M059J (cell line): Measurements from ENCODE around the gene KLHL40. TPM values are rescaled to one million over a fixed set of nuclear protein-coding genes. Genes with fewer than 3 reads are reported as not detected.
A peak's percentile ranks its signal among the peaks of the same experiment; 100 is the strongest.

Source experiments
- DNase-seq: peaks from one replicate; pipeline ENCODE4 v3.0.0-alpha.2; 2012; ENCODE audit warnings: low read depth
- total RNA-seq: library from RNA; depleted of rRNA; stranded (reverse); fragments of >200 nt; shearing (Covaris generic); gene quantifications from 2 replicates; pipeline ENCODE4 v1.2.3, GENCODE V29; 2014; rRNA removed

Gene KLHL40, protein sequence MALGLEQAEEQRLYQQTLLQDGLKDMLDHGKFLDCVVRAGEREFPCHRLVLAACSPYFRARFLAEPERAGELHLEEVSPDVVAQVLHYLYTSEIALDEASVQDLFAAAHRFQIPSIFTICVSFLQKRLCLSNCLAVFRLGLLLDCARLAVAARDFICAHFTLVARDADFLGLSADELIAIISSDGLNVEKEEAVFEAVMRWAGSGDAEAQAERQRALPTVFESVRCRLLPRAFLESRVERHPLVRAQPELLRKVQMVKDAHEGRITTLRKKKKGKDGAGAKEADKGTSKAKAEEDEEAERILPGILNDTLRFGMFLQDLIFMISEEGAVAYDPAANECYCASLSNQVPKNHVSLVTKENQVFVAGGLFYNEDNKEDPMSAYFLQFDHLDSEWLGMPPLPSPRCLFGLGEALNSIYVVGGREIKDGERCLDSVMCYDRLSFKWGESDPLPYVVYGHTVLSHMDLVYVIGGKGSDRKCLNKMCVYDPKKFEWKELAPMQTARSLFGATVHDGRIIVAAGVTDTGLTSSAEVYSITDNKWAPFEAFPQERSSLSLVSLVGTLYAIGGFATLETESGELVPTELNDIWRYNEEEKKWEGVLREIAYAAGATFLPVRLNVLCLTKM
- not detected in 2 replicates for total RNA-seq

DNA sequence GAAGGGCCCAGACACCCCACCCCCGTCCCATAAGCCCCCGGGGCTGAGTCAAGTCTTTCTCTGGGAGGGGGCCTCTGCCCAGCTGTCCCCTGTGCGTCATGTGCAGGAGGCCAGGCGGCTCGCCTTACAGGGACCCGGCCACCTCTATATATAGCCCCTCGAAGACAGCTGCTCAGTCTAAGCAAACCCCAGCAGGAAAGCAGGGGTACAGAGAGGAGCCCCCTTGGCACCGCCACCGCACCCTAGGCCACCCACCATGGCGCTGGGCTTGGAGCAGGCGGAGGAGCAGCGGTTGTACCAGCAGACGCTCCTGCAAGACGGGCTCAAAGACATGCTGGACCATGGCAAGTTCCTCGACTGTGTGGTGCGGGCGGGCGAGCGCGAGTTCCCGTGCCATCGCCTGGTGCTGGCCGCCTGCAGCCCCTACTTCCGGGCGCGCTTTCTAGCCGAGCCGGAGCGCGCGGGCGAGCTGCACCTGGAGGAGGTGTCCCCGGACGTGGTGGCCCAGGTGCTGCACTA lies at the start of gene KLHL40:
KLHL40 (plus strand) TSS at position 175 of the 519 bp plus-strand sequence; CDS start at position 257, 82 bp downstream.
- DNase-seq: no peak

DNA sequence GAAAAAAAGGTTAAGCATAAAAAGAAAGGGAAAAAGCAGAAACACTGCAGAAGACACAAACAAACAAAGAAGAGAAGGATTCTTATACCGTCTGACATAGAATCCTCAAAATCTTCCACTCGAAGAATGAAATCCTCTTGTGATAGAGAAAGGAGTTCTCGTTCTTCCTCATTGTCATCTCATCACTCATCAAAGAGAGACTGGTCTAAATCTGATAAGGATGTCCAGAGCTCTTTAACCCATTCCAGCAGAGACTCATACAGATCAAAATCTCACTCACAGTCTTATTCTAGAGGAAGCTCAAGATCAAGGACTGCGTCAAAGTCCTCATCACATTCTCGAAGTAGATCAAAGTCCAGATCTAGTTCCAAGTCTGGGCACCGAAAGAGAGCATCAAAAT lies 48.3 kb upstream of the KLHL40 start:
- no peak for DNase-seq

DNA sequence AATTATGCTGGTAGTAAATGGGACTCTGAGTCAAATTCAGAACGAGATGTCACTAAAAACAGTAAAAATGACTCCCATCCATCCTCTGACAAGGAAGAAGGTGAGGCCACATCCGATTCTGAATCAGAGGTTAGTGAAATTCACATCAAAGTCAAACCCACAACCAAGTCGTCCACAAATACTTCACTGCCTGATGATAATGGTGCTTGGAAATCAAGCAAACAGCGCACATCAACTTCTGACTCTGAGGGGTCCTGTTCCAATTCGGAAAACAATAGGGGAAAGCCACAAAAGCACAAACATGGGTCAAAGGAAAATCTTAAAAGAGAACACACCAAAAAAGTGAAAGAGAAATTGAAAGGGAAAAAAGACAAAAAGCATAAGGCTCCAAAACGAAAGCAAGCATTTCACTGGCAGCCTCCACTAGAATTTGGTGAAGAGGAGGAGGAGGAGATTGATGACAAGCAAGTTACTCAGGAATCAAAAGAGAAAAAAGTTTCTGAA lies 46.9 kb upstream of the KLHL40 start:
- DNase-seq: no peak

DNA sequence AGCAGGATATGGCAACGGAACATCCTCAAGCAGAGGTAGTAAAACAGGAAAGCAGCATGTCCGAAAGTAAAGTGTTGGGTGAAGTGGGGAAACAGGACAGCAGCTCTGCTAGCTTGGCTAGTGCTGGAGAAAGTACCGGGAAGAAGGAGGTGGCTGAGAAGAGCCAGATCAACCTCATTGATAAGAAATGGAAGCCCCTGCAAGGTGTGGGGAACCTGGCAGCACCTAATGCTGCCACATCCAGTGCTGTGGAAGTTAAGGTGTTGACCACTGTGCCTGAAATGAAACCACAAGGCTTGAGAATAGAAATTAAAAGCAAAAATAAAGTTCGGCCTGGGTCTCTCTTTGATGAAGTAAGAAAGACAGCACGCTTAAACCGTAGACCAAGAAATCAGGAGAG lies 46.1 kb upstream of the KLHL40 start:
- no peak for DNase-seq

DNA sequence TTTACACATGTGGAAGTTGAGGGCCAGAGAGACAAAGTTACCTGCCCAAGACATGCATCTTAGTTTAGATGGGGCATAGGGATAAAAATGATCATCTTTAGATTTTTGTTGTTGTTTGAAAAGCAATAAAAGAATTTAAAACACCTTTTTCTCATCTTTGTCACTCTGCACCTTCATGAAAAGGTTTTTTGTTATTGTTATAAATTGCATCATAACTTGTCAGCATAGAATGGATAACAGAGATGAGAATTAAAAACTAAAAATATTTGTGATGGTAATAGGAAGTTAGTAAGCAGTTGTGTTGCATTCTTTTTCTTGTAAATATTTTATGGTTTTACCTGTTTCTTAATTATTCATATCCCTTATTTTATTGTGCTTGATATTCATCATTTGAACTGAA lies 45.2 kb upstream of the KLHL40 start:
- no peak for DNase-seq

DNA sequence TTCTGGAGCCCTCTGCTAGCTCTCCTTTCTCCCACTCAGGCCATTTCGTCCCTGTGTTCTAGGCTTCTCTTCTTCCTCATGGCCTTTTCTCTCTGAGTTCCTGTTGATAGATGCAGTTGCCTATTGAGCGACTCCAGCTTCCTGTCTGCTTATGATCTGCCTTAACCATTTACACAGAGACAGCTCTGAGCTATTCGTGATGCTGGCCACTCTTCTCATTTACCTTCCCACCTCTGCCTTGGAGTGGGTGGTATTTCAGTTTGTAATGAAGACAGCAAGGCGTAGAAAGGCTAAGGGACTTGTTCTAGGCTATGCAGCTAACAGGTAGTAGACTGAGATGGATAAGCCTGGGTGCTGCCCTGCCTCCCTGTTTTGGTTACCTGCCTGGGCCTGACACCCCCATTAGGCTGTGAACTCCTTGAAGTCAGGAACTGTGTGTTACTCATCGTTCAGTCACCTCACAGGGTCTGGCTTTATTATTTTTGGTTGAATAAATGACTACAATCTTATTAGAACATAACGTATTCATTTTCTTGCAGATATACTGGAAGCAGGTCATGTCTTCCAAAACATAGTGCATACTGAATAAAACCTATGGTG lies 44.5 kb upstream of the KLHL40 start:
- DNase-seq: no peak

DNA sequence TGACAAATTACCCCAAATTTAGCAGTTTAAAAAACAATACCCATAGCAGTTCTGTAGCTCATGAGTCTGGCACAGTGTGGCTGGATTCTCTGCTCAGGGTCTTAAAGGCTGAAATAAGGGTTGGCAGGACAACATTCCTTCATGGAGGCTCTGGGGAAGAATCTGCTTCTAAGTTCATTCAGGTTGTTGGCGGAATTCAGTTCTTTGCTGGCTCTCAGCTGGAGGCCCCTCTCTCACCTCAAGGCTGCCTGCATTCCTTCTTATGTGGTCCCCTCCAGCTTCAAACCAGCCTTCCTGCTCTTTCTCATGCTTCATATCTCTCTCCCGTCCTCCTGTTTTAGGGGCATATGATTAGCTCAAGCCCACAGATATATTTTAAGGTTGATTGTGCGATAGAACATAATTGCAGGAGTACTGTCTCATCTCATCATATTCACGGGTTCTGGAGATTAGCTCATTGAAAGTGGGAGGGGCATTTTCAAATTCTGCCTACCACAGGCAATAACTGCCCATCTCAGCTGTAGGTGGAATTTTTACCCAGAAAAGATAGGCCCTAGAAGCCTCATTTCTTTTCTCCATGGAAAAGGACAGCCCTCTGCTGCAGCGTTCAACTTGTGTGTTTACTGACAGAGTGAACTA lies 37.4 kb upstream of the KLHL40 start:
- DNase-seq: no peak

DNA sequence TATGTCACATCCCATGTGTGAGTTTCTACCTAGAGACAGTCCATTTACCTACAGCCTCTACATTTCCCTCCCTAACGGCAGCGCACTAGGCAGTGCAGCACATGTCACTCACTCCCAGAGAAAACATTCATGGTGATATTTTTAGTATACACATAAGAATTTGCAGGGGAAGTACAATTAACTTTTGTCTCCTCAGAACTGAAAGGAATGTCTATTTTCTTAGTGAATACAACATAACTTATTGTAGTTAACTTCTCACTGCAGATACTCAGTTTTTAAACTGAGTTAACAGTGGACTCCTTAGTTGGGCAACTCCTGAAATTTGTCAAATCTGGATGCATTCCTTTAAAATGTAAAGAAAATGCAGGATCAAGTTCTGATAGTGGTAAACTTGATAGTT lies 36.3 kb upstream of the KLHL40 start:
- no peak for DNase-seq

DNA sequence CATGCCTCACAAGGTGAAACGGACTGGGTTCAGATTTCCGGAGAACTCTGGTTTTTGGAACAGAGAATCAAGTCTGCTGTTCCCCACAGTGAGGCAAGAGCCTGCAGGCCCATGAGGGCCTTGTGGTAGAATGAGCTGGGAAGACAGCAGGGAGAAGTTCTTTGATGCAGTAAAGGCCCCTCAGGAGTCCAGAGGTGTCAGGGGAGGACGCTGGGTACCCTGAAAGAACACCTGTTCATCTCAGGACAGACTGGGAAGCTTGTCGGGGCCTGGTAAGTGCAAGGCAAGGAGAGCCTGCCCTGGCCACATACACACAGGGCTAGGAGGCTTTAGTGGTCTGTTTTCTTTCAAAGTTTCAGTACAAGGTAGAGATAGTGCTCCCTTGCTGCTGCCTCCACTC lies 35.6 kb upstream of the KLHL40 start:
- DNase-seq: no peak

DNA sequence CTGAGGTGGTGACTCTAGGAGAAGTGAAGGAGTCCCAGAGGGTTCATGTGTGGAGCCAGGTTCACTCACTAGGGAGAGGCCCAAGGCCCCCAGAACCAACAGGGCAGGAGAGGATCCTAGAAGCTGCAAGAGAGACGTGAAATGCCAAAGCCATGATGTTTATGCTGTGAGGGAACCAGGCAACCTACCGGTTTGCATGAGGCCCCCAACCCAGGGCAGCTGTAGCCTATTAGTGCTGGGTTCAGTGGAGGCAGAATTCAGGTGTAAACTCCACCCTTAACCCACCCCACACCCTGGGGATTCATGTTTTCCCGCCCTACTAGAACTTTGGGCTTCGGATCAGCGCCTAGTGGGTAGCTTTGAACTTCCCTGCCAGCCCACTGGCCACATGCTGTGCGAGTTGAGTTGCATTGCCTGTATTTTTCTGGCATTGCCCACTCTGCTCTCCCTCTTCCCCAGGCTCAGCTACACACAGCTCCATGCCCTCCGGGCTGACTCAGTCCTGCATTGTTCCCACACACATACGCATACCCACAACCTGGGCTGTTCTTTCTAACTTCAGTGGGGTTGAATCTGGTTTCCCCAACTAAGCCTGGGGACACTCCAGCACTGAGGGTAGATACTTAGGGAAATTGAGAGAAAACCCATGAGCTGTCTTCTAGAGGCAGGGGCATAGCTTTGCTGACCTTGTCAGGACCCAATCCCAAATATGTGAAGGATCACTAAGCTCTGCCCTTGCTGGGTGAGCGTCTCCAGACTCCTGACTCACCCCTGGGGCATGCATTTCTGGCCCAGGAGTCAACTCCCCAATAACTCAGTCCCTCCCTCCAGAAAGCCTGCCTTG lies 33.9 kb upstream of the KLHL40 start:
- DNase-seq: peak; percentile 85

DNA sequence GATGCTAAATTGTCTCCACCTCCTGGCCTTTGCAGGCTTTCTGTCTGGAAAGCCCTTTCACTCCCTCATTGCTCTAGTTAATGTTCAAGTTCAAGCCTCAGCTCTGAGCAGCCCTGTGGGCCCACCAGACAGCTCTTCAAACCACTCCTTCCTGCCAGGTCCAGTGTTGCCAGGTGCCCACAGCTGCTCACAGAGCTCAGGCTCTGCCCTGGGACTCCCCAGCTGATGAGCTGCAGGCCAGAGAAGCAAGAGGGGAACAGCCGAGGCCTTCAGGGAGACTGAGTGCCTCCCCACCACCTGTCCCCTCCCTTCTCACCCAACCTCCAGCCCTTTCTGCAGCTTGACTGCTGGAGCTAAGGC lies 33.1 kb upstream of the KLHL40 start:
- DNase-seq: peak; percentile 31

DNA sequence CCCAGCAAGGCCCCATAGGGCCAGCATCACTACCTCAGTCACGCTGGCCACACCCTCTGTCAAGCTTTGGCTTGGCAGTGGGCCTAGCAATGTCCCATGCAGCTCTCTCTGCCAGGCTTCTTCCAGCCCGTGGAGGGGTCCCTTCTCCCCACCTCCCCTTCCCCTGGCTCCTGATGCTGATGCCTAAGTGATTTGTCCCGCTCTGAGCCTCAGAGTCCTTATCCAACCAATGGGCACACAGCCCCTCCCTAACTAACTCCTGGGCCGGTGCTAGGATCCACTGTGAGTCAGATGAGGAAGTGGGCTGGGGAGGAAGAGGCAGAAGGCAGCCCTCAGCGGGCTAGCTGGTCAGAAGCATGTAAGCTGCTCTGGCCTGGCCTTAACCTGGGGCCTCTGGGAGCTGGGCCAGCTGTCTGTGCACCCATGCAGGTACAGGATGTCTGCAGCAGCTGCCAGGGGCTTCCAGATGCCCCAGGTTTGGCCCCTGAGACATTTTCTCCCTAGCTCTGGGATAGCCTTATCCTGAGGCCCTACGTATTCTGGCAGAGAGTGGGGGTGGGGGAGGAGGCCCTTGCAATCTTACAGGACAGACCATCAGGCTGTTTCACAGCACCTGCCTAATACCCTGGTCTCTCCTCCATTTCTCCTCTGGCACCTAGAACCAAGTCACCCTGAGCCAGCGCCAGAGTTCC lies 32.6 kb upstream of the KLHL40 start:
- peak; percentile 84 for DNase-seq

DNA sequence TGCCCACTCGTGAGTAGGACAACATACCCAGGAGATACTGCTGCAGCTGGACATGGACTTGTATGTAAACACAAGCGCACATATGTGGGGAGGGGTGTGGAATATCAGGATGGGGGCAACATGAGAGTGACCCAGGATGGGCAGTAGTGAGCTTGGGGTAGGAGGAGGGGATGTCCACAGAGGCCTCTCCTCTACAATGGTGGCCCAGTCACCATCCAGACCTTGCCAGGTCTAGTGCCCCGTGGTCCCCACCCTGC lies 32.1 kb upstream of the KLHL40 start:
- no peak for DNase-seq

DNA sequence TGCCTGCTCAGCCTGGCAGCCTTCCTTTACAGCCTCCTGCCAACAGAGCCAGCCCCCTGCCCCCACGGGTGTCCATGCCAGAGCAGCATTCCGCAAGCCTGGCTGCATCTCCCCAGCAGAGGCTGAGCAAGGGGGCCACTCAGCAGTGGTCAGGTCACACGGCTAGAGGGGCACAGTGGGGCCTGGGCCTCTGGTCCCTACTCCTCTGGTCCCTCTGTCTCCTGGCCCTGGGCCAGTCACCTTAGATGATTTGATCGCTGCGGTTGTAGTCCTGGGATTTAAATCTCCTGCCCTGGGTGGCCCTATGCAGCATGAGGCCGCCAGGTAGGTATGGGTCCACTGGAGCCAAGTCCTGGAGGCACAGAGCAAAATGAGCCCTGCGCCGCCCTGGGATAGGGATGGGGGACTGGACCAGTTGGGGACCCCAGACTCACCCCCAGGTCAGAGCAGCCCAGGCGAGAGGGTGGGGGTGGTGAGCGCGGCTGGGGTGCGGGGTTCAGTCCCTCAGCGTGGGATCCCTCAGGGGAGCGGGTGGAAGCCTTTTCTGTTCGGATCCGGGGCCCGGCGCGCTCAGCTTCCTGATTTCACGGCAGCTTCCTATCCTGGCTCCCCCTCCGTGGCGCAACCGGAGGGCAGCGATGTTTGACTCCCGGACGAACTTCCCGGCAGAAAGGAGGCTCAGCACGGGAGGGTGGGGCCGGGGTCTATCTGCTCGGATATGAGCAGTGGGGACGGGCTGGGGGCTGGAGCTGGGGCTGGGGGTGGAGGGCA lies 31.6 kb upstream of the KLHL40 start, which contains the start of gene ZBTB47:
ZBTB47 (plus strand) TSS at position 138 of the 771 bp plus-strand sequence. CDS start 4,659 bp downstream, outside the sequence.
- DNase-seq: peak; percentile 50

DNA sequence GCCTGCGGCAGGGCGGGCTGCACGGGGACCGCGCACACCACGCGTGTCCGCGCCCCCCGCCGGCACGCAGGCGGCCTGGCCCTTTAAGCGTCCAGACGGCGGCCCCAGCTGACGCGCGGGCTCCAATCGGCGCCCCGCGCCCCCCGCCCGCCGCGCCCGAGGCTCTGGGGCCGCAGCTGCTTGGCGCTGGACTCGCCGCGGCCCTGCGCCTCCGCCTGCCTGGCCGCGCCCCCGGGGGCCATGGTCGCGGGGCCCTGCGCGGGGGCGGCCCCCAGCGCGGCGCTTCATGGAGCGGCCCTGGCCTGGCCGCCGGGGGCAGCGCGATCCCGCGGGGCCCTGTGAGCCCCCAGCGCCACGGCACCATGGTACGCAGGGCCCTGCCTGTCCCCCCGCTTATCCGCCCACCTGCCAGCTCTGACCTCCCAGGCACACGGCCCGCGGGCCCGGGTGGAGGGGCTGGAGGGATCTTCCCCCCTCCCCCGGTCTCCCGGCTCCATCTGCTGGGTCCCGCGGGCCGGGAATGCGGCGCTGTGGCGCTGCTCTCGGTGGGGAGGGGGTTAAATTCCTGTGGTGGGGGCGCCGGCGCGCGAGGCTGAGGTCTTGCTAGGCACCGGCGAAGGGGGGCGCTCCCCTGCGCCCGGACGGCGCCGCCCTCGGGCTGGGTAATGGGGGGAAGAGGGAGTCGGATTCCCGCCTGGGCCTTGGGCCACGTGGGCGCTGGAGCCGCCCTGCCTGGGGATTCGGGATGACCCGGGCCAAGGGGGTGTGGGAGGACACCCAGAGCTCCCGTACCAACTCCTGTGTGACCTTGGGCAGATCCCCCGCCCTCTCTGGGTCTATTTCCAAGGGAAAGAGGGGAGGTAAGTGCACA lies 30.8 kb upstream of the KLHL40 start:
- DNase-seq: peak; percentile 39

DNA sequence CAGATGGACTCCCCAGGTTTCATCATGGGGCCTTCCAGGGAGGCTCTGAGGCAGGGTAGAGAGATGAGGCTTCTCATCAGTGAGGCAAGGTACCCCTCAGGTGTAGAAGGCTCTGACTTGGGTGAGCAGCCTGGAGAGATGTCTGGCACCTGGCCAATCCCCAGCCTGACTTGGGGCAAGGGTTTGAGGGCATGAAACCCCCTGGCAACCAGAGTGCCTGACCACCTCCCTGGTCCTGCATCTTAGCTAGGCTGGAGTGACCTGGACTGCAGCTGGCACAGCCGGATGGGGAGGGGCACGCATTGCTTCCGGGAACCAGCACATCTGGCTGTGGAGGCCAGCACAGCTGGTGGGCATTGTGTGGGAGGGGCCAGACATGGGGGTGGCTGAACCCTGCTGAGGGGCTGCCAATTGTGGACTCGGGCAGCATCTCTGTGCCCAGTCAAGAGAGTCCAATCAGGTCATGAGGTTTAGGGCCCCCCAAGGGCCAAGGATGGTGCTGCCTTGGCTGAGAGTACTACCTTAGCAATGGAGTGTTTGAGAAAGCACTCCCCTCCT lies 29.9 kb upstream of the KLHL40 start:
- DNase-seq: no peak

DNA sequence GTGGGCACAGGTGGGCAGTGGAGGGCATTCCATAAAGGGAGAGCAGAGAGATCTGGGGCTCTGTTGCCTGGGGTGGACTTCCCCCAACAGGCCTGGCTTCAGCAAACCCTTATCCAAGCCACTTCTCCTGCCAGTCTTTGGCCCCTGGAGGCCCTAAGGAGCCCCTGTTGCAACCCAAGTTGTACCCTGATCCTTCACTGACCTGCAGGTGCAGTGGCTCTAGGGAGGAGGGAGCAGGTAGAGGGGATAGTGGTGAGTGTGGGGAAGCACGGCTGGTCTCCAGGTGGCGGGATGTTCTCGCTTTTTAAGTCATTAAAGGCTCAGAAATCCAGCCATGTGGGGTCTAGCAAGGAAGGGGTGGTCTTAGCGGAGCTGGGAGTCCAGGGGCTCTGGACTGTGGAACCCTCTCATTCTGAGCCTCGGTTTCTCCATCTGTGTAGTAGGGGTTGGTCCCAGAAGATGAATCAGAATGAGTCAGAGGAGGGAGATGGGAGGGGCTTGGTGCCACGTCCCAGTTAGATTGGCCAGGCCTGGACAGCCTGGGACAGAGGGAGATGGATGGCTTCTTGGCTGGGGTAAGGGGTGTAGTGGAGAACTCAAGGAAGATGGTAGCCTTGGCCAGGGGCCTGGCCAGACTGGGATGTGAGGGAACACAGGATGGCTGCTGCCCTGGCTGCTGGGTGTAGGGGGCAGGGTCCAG lies 29.2 kb upstream of the KLHL40 start:
- DNase-seq: peak; percentile 60
